ENCODE measurements around the gene SRRM4.

- TF ChIP-seq, protein P1, sequence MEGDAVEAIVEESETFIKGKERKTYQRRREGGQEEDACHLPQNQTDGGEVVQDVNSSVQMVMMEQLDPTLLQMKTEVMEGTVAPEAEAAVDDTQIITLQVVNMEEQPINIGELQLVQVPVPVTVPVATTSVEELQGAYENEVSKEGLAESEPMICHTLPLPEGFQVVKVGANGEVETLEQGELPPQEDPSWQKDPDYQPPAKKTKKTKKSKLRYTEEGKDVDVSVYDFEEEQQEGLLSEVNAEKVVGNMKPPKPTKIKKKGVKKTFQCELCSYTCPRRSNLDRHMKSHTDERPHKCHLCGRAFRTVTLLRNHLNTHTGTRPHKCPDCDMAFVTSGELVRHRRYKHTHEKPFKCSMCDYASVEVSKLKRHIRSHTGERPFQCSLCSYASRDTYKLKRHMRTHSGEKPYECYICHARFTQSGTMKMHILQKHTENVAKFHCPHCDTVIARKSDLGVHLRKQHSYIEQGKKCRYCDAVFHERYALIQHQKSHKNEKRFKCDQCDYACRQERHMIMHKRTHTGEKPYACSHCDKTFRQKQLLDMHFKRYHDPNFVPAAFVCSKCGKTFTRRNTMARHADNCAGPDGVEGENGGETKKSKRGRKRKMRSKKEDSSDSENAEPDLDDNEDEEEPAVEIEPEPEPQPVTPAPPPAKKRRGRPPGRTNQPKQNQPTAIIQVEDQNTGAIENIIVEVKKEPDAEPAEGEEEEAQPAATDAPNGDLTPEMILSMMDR (optimal IDR thresholded peaks at IDR 0.05 in 1 of 3, IDR thresholded peaks at IDR 0.05 in 1 of 3, conservative IDR thresholded peaks at IDR 0.05 in 1 of 3; ENCODE audit: extremely low read depth in 1 of 3, insufficient read depth in 2 of 3, low read length in 3 of 3): no peak
- no peak for TF ChIP-seq EZH2 (IDR thresholded peaks at IDR 0.05; ENCODE audit: low read length)
Observed at GRCh38 chr12:119118625-119119024, 137.3 kb downstream of the SRRM4 start.

Measured in keratinocyte (primary cell).